ENCODE results near the gene THAP3.

DNA sequence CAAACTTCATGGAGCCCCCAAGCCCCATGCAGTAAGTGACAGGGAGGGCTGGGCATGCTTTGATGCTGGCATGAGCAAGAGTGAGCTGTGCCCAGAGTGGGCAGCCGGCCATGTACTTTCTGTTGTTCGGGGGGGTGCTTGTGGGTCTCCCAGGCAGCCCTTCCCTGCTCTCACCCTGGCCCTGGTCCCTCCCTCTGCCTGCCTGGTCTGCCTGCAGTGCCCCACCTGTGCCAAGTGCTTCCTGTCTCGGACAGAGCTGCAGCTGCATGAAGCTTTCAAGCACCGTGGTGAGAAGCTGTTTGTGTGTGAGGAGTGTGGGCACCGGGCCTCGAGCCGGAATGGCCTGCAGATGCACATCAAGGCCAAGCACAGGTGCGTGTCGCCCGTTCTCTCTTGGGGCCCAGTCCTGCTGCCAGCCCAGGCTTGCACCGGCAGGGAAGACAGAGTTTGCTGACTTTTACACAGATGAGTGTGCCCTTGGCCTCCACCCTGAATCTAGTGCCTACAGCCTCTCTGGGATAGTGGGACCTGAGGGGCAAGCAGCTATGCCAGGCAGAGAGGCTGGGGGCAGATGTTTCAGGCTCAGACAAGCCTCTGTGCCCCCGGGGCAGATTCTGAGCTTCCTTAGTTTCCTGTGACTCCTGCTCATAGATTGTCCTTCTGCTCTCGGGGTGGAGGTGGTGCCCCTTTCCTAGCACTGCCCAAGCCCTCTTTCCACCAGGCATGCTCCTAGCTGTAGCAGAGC lies 37.2 kb upstream of the THAP3 start:
- TF ChIP-seq, protein P1, sequence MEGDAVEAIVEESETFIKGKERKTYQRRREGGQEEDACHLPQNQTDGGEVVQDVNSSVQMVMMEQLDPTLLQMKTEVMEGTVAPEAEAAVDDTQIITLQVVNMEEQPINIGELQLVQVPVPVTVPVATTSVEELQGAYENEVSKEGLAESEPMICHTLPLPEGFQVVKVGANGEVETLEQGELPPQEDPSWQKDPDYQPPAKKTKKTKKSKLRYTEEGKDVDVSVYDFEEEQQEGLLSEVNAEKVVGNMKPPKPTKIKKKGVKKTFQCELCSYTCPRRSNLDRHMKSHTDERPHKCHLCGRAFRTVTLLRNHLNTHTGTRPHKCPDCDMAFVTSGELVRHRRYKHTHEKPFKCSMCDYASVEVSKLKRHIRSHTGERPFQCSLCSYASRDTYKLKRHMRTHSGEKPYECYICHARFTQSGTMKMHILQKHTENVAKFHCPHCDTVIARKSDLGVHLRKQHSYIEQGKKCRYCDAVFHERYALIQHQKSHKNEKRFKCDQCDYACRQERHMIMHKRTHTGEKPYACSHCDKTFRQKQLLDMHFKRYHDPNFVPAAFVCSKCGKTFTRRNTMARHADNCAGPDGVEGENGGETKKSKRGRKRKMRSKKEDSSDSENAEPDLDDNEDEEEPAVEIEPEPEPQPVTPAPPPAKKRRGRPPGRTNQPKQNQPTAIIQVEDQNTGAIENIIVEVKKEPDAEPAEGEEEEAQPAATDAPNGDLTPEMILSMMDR (conservative IDR thresholded peaks at IDR 0.05; ENCODE audit: low read depth in 2 of 2) = no peak
- TF ChIP-seq EZH2 (IDR thresholded peaks at IDR 0.05; ENCODE audit: low read depth, unreplicated experiment) = no peak
- TF ChIP-seq, protein P2, sequence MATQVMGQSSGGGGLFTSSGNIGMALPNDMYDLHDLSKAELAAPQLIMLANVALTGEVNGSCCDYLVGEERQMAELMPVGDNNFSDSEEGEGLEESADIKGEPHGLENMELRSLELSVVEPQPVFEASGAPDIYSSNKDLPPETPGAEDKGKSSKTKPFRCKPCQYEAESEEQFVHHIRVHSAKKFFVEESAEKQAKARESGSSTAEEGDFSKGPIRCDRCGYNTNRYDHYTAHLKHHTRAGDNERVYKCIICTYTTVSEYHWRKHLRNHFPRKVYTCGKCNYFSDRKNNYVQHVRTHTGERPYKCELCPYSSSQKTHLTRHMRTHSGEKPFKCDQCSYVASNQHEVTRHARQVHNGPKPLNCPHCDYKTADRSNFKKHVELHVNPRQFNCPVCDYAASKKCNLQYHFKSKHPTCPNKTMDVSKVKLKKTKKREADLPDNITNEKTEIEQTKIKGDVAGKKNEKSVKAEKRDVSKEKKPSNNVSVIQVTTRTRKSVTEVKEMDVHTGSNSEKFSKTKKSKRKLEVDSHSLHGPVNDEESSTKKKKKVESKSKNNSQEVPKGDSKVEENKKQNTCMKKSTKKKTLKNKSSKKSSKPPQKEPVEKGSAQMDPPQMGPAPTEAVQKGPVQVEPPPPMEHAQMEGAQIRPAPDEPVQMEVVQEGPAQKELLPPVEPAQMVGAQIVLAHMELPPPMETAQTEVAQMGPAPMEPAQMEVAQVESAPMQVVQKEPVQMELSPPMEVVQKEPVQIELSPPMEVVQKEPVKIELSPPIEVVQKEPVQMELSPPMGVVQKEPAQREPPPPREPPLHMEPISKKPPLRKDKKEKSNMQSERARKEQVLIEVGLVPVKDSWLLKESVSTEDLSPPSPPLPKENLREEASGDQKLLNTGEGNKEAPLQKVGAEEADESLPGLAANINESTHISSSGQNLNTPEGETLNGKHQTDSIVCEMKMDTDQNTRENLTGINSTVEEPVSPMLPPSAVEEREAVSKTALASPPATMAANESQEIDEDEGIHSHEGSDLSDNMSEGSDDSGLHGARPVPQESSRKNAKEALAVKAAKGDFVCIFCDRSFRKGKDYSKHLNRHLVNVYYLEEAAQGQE (IDR thresholded peaks at IDR 0.05; ENCODE audit: unreplicated experiment) = no peak
- TF ChIP-seq EZH2phosphoT487 (IDR thresholded peaks at IDR 0.05; ENCODE audit: unreplicated experiment) = no peak
- no peak for TF ChIP-seq POLR2AphosphoS5 (IDR thresholded peaks at IDR 0.05; ENCODE audit: low read depth)
- TF ChIP-seq, protein P3, sequence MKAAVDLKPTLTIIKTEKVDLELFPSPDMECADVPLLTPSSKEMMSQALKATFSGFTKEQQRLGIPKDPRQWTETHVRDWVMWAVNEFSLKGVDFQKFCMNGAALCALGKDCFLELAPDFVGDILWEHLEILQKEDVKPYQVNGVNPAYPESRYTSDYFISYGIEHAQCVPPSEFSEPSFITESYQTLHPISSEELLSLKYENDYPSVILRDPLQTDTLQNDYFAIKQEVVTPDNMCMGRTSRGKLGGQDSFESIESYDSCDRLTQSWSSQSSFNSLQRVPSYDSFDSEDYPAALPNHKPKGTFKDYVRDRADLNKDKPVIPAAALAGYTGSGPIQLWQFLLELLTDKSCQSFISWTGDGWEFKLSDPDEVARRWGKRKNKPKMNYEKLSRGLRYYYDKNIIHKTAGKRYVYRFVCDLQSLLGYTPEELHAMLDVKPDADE (IDR thresholded peaks at IDR 0.05) = no peak

All from GM23338 (cell line).